ENCODE results near the gene TRIM60. TPM values are rescaled to one million over a fixed set of nuclear protein-coding genes. Genes with fewer than 3 reads are reported as not detected.
A peak's percentile ranks its signal among the peaks of the same experiment; 100 is the strongest.
"Not testable (repeated sequence)": the region's sequence is repeated elsewhere in the genome, so short reads cannot be mapped to it uniquely, and the experiment has no call there.

Gene TRIM60
- total RNA-seq, 5 donors from 2014 or later (not counting 1 experiment from before 2014, with no cell fraction given), result not detected

- H3K4me1 ChIP-seq (ENCODE audit: control insufficient read depth in 1 of 2, extremely low read depth in 1 of 2, insufficient read depth in 2 of 2, low read length in 2 of 2); H3K4me3 ChIP-seq (ENCODE audit: control insufficient read depth in 1 of 2, extremely low read depth in 1 of 2, low read length in 1 of 2); ATAC-seq (replicated peaks in 1 of 4); DNase-seq; H3K27ac Mint-ChIP-seq; H3K27me3 ChIP-seq (replicated peaks in 1 of 2; ENCODE audit: control insufficient read depth in 2 of 2, extremely low read depth in 1 of 2, insufficient read depth in 2 of 2, low read length in 1 of 2); H3K27ac ChIP-seq (ENCODE audit: low read length); H3K9me3 Mint-ChIP-seq; H3K36me3 ChIP-seq (ENCODE audit: control insufficient read depth in 2 of 2, extremely low read depth in 1 of 2, insufficient read depth in 1 of 2, low read length in 1 of 2); H3K4me1 Mint-ChIP-seq; H3K36me3 Mint-ChIP-seq; POLR2A ChIA-PET; CTCF ChIA-PET; H3K9me3 ChIP-seq; H3K4me3 Mint-ChIP-seq: not testable (repeated sequence)
- 58% methylated on average over 2 of the region's 2 CpGs for WGBS (ENCODE audit: insufficient coverage)
- H3K27me3 Mint-ChIP-seq, result peaks cover 18 to 26% of the 10 kb centered on the region in 2 donors
Observed at GRCh38 chr4:164998526-164999080, 33.2 kb upstream of the TRIM60 start.

GRCh38 chr4:165001957-165002356 is 29.8 kb upstream of the TRIM60 start:
- H3K4me3 ChIP-seq (ENCODE audit: control insufficient read depth in 1 of 2, extremely low read depth in 1 of 2, low read length in 1 of 2); H3K4me3 Mint-ChIP-seq; H3K27me3 ChIP-seq (replicated peaks in 1 of 2; ENCODE audit: control insufficient read depth in 2 of 2, extremely low read depth in 1 of 2, insufficient read depth in 2 of 2, low read length in 1 of 2); H3K4me1 Mint-ChIP-seq; ATAC-seq (replicated peaks in 1 of 4); H3K27ac ChIP-seq (ENCODE audit: low read length); H3K4me1 ChIP-seq (ENCODE audit: control insufficient read depth in 1 of 2, extremely low read depth in 1 of 2, insufficient read depth in 2 of 2, low read length in 2 of 2); H3K36me3 Mint-ChIP-seq; H3K9me3 ChIP-seq; H3K36me3 ChIP-seq (ENCODE audit: control insufficient read depth in 2 of 2, extremely low read depth in 1 of 2, insufficient read depth in 1 of 2, low read length in 1 of 2); H3K9me3 Mint-ChIP-seq; DNase-seq; H3K27ac Mint-ChIP-seq; CTCF ChIA-PET; POLR2A ChIA-PET: not testable (repeated sequence)
- no CpG with 5 or more reads among the region's 4 CpGs for WGBS (ENCODE audit: insufficient coverage)
- peaks cover 9 to 27% of the 10 kb centered on the region in 2 donors for H3K27me3 Mint-ChIP-seq

GRCh38 chr4:165005352-165005925 is 26.4 kb upstream of the TRIM60 start:
- no CpG with 5 or more reads among the region's 6 CpGs for WGBS (ENCODE audit: insufficient coverage)
- Mint-ChIP-seq H3K9me3 (no peaks in the 10 kb centered on the region), H3K27me3 (peaks cover 2 to 13% of the 10 kb centered on the region in 2 donors), H3K36me3 (no peaks in the 10 kb centered on the region), H3K27ac (no peak overlapping the region), H3K4me3 (no peak overlapping the region), H3K4me1 (no peaks in the 10 kb centered on the region)
- ATAC-seq (replicated peaks in 1 of 4) (no peak), DNase-seq (no peak)
- no peak overlapping the region for H3K27ac ChIP-seq (ENCODE audit: low read length)
- H3K4me1 ChIP-seq (ENCODE audit: control insufficient read depth in 1 of 2, extremely low read depth in 1 of 2, insufficient read depth in 2 of 2, low read length in 2 of 2), result no peaks in the 10 kb centered on the region
- ChIA-PET CTCF (no interaction called here), POLR2A (no interaction called here)
- H3K36me3 ChIP-seq (ENCODE audit: control insufficient read depth in 2 of 2, extremely low read depth in 1 of 2, insufficient read depth in 1 of 2, low read length in 1 of 2), result no peaks in the 10 kb centered on the region
- no peaks in the 10 kb centered on the region for H3K9me3 ChIP-seq
- no peak overlapping the region for H3K4me3 ChIP-seq (ENCODE audit: control insufficient read depth in 1 of 2, extremely low read depth in 1 of 2, low read length in 1 of 2)
- H3K27me3 ChIP-seq (replicated peaks in 1 of 2; ENCODE audit: control insufficient read depth in 2 of 2, extremely low read depth in 1 of 2, insufficient read depth in 2 of 2, low read length in 1 of 2), result peaks cover 0 to 7% of the 10 kb centered on the region in 2 experiments

GRCh38 chr4:165006456-165006855 is 25.3 kb upstream of the TRIM60 start:
- Histone ChIP-seq H3K4me1 (ENCODE audit: control insufficient read depth in 1 of 2, extremely low read depth in 1 of 2, insufficient read depth in 2 of 2, low read length in 2 of 2) (no peaks in the 10 kb centered on the region), H3K4me3 (ENCODE audit: control insufficient read depth in 1 of 2, extremely low read depth in 1 of 2, low read length in 1 of 2) (no peak overlapping the region), H3K27ac (ENCODE audit: low read length) (no peak overlapping the region), H3K36me3 (ENCODE audit: control insufficient read depth in 2 of 2, extremely low read depth in 1 of 2, insufficient read depth in 1 of 2, low read length in 1 of 2) (no peaks in the 10 kb centered on the region), H3K27me3 (replicated peaks in 1 of 2; ENCODE audit: control insufficient read depth in 2 of 2, extremely low read depth in 1 of 2, insufficient read depth in 2 of 2, low read length in 1 of 2) (peaks cover 0 to 11% of the 10 kb centered on the region in 2 experiments), H3K9me3 (no peaks in the 10 kb centered on the region)
- Mint-ChIP-seq H3K4me1 (no peaks in the 10 kb centered on the region), H3K4me3 (no peak overlapping the region), H3K27me3 (peaks cover 5 to 13% of the 10 kb centered on the region in 2 donors), H3K27ac (no peak overlapping the region), H3K9me3 (no peaks in the 10 kb centered on the region), H3K36me3 (no peaks in the 10 kb centered on the region)
- ATAC-seq (replicated peaks in 1 of 4), result no peak
- 90% methylated on average over 8 of the region's 9 CpGs for WGBS (ENCODE audit: insufficient coverage)
- no peak for DNase-seq
- CTCF ChIA-PET, result no interaction called here
- POLR2A ChIA-PET, result interaction anchor here in 1 of 2 donors (0.6 kb wide), 1 partner anchor 679 kb away, joined by 7 read pairs; no protein-coding TSS in a partner anchor

GRCh38 chr4:165006886-165007285 is 24.9 kb upstream of the TRIM60 start:
- Mint-ChIP-seq H3K4me3 (no peak overlapping the region), H3K27ac (no peak overlapping the region), H3K27me3 (peaks cover 6 to 13% of the 10 kb centered on the region in 2 donors), H3K36me3 (no peaks in the 10 kb centered on the region), H3K9me3 (no peaks in the 10 kb centered on the region), H3K4me1 (no peaks in the 10 kb centered on the region)
- Histone ChIP-seq H3K36me3 (ENCODE audit: control insufficient read depth in 2 of 2, extremely low read depth in 1 of 2, insufficient read depth in 1 of 2, low read length in 1 of 2) (no peaks in the 10 kb centered on the region), H3K27me3 (replicated peaks in 1 of 2; ENCODE audit: control insufficient read depth in 2 of 2, extremely low read depth in 1 of 2, insufficient read depth in 2 of 2, low read length in 1 of 2) (peaks cover 0 to 11% of the 10 kb centered on the region in 2 experiments), H3K27ac (ENCODE audit: low read length) (no peak overlapping the region), H3K4me3 (ENCODE audit: control insufficient read depth in 1 of 2, extremely low read depth in 1 of 2, low read length in 1 of 2) (no peak overlapping the region), H3K4me1 (ENCODE audit: control insufficient read depth in 1 of 2, extremely low read depth in 1 of 2, insufficient read depth in 2 of 2, low read length in 2 of 2) (no peaks in the 10 kb centered on the region), H3K9me3 (no peaks in the 10 kb centered on the region)
- CTCF ChIA-PET, result no interaction called here
- ATAC-seq (replicated peaks in 1 of 4), result no peak
- WGBS (ENCODE audit: insufficient coverage), result 72% methylated on average over 3 of the region's 5 CpGs
- POLR2A ChIA-PET, result interaction anchor here in 1 of 2 donors (0.6 kb wide), 1 partner anchor 680 kb away, joined by 7 read pairs; no protein-coding TSS in a partner anchor
- DNase-seq, result no peak

- peak in 2 of 4 experiments; percentile 12 to 27 for ATAC-seq (replicated peaks in 1 of 4)
- H3K27me3 ChIP-seq (replicated peaks in 1 of 2; ENCODE audit: control insufficient read depth in 2 of 2, extremely low read depth in 1 of 2, insufficient read depth in 2 of 2, low read length in 1 of 2), result peaks cover 0 to 11% of the 10 kb centered on the region in 2 experiments
- Mint-ChIP-seq H3K9me3 (no peaks in the 10 kb centered on the region), H3K27me3 (peaks cover 6 to 9% of the 10 kb centered on the region in 2 donors), H3K4me3 (no peak overlapping the region), H3K4me1 (no peaks in the 10 kb centered on the region), H3K36me3 (no peaks in the 10 kb centered on the region), H3K27ac (no peak overlapping the region)
- H3K36me3 ChIP-seq (ENCODE audit: control insufficient read depth in 2 of 2, extremely low read depth in 1 of 2, insufficient read depth in 1 of 2, low read length in 1 of 2), result no peaks in the 10 kb centered on the region
- H3K9me3 ChIP-seq, result no peaks in the 10 kb centered on the region
- H3K4me3 ChIP-seq (ENCODE audit: control insufficient read depth in 1 of 2, extremely low read depth in 1 of 2, low read length in 1 of 2), result no peak overlapping the region
- ChIA-PET CTCF (no interaction called here), POLR2A (no interaction called here)
- no peaks in the 10 kb centered on the region for H3K4me1 ChIP-seq (ENCODE audit: control insufficient read depth in 1 of 2, extremely low read depth in 1 of 2, insufficient read depth in 2 of 2, low read length in 2 of 2)
- no peak overlapping the region for H3K27ac ChIP-seq (ENCODE audit: low read length)
- WGBS (ENCODE audit: insufficient coverage), result 80% methylated on average over 1 of the region's 5 CpGs
- no peak for DNase-seq
Observed at GRCh38 chr4:165009493-165010227, 22.1 kb upstream of the TRIM60 start.

Data from T-cell (primary cell).